GM11168 (cell line): Measurements from ENCODE around the gene NSUN2.
"Not testable (repeated sequence)": the region's sequence is repeated elsewhere in the genome, so short reads cannot be mapped to it uniquely, and the experiment has no call there.

Experiments used
- in situ Hi-C: fragments of 300-500 bp; cut with MboI; formaldehyde crosslinking; loops from one replicate; pipeline ENCODE4 v1.12.0; 2022; ENCODE audit warnings: low sequenced_read_pairs; ENCODE audit not compliant: unreplicated experiment

The NSUN2 gene

DNA sequence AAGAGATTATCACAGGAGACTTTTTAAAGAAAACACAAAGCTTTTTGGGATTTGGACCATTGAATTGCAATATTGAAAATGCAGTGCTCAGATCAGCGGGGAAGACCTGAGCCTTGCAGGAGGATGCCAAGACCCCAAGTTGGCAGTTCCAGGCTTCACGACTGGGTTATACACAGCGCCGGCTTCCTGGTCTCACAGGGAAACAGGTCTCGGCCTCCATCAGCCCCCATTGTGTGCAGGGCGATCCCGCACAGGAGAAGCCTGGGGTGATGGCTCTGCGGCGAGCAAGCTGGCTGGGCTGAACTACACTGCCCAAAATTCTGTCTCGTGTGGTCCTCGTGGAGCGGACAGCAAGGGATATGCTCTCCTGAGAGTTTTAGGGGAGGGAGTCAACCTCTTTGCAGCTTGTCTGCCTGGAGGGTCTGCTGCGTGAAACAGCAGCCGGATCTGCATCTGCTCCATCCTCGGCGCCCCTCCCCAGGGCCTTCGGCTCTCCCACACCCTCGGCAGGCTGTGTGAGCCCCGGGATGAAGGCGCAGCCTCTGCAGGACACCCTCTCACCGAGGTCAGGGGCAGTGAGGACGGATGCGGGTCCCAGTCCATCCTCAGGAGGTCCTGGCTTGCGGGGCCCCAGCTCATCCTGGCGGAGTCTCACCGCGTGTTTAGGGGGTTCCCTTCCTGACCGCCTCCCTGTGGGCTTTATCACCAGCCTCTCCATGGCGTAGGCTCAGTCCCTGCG lies 60.6 kb downstream of the NSUN2 start:
- in situ Hi-C loops: no loop called here

- in situ Hi-C loops: not testable (repeated sequence)
Measured at GRCh38 chr5:6571607-6572006, 61.2 kb downstream of the NSUN2 start.

DNA sequence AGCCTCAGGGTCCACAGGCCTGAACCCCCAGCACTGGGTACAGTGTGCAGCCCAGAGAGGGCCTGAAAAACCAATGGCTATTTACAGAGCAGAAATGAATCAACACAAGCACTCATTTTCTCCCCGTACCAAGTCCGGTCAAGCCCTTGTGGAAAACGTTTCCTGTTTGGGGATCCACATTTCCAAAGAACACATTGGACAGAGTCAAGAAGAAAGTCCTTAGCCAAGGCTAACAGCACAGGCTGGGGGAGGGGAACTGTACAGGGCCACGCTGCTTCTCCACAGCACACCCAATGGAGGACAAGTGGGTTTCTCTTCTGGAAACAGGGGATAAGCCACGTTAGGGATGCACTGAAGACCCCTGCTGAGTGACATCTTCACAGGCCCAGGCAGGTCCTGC lies 62.3 kb downstream of the NSUN2 start:
- in situ Hi-C loops: no loop called here

DNA sequence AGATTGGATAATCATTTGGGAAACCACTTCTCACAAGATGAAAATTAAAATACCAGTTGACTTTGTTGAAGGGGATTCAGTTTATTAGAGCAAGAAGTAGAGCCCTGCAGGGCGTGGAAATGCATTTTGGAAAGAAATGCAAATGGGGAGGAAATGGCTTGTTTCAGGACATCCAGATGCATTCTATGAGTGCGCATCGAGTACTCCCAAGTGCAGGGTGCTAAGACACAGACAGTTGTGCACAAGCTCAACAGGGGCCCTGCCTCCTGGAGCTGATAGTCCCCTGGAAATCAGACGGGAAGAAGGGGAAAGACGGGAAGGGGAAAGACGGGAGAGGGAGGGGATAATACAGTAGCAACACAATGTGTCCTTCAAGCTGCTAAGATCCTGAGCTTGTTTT lies 64.0 kb downstream of the NSUN2 start:
- in situ Hi-C loops: no loop called here

- in situ Hi-C loops: no loop called here
Measured at GRCh38 chr5:6568383-6568782, 64.5 kb downstream of the NSUN2 start.

DNA sequence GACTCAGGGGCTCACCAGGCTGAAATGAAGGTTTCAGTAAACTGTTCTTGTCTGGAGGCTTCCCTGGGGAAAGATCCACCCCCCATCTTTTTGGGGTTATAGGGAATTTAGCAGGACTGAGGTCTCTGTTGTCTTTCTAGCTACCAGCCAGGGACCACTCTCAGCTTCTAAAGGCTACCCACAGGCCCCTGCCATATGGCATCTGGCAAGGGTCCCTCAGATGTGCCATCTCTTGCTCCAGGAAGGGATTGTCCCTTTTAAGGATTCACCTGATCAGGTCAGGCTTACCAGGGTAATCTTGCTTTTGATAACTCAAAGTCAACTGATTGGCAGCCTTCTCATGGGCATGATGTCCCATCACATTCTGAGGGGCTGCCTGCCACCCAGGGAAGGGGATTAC lies 65.0 kb downstream of the NSUN2 start:
- in situ Hi-C loops: no loop called here

DNA sequence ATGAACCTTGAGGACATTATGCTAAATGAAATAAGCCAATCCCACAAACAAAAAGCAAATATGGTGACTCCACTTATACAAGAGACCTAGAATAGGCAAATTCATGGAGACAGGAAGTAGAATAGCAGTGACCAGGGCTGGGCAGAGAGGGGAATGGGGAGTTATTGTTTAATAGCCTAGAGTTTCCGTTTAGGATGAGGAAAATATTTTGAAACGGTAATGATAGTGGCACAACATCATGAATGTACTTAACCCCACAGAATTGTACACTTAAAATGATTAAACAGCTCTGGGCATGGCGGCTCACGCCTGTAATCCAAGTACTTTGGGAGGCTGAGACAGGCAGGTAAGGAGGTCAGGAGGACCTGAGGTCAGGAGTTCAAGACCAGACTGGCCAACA lies 65.8 kb downstream of the NSUN2 start:
- in situ Hi-C loops: no loop called here

DNA sequence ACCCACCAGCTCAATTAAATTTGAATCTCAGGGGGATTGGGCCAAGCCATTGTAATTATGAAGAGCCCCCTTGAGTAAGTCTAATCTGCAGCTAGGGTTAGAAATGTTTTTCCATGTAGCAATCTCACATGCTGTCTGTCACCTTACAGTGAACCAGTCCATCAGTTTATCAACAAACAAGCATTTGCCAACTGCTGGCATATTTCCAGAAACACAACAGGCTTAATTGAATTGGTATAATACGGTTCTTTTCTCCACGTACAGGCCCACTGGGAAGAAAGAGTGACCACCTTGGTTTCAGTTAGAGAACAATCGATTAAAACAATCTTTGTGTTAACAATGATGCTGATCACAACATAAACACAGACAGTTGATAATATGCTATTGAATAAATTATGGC lies 67.4 kb downstream of the NSUN2 start:
- in situ Hi-C loops: no loop called here

DNA sequence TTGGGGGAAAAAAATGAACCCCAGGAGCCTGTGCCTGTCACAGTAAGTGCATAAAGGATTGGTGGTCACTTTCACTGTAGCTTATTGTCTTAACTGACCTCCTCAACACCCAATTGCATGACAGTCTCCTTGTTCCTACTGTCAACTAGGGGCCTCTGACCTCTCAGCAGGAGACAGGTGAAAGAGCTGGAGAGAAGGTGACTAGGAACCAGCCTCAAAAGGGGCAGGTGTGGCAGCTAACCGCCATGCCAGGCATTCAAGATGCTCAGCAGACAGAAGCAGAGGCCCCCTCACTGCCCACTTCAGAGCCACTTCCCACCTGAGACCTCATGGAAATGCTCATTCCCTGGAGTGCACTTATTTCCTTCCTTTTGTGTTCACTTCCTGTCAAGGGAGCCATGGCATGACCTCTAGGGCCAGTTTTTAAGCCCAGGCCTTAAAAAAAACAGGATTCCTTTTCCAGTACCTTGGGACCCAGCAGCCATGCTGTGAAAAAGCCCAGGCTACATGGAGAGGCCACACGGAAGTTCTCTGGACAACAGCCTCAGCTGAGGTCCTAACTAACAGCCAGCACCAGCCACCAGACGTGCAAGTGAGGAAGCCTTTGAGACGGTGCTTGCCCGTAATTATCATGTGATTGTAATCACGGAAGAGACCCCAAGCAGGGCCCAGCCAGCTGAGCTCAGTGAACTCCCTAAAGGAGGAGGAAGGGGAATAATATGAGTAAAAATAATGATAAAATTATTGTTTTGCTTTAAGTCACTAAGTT lies 74.9 kb downstream of the NSUN2 start:
- in situ Hi-C loops: no loop called here

DNA sequence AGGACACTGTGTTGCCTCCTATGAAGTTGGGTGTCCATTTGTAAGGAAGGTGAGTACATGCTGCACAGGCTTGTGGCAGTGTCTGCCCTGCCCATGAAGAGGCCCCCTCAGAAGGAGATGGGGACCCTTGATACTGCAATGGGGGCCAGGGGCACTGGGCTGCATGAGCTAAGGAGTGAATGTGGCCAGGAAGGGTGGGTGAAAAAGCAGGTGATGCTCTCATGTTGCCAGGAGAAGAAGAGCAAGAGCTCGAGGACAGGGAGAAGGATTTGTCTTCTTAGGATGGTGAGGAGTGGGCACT lies 76.1 kb downstream of the NSUN2 start:
- in situ Hi-C loops: no loop called here

DNA sequence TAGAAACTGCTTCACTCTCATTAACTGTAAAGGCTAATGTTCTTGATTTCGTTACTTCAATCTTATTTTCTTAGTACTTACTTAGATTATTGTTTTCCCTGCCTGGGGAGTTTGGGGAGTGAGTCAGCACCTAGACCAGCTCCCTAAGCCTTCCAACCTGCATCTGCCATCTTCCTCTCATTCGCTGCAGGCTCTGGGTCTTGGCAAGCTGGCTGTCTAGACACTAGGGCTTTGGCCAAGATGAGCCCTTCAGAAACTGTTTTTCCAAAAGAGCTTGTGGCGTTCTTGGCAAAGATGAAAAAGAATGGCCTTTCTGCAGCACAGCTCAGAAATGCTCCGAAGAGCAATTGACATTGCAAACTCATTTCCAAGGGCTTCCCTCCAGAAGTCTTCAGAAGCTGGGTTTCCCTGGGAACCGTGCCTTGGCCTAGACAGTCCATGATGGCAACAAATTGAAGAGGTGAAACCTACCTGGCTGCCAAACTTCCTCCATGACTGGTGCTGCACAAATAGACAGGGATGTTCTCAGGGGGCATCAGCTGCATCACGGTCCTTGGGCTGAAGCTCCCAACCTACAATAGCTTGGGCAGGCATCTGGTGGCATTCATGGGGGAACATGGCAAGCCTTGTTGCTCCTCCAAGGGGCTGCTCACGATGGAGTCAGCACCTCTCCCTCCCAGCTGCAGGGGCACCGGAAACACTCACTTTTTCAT lies 76.6 kb downstream of the NSUN2 start:
- in situ Hi-C loops: no loop called here

DNA sequence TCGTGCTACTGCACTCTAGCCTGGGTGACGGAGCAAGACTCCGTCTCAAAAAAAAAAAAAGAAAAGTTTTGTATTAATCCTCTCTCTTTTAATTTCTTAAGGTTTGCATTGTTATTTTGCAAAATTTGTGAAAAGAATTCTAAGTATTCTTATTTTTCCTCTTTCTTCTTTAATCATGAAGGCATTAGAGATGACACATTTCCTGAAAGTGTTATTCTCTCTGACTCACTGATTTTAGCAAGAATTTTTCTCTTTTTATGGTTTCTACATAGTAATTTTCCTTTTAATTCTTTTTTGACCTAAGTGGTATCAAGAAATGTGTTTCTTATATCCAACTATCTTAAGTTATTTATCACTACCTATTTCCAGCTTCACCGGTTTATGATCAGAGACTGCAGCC lies 78.0 kb downstream of the NSUN2 start:
- in situ Hi-C loops: no loop called here

GRCh38 chr5:6553972-6554371 lies 78.9 kb downstream of the NSUN2 start:
- in situ Hi-C loops: no loop called here

- in situ Hi-C loops: no loop called here
Measured at GRCh38 chr5:6552612-6553011, 80.2 kb downstream of the NSUN2 start.

GRCh38 chr5:6551955-6552313 lies 80.9 kb downstream of the NSUN2 start:
- in situ Hi-C loops: no loop called here

DNA sequence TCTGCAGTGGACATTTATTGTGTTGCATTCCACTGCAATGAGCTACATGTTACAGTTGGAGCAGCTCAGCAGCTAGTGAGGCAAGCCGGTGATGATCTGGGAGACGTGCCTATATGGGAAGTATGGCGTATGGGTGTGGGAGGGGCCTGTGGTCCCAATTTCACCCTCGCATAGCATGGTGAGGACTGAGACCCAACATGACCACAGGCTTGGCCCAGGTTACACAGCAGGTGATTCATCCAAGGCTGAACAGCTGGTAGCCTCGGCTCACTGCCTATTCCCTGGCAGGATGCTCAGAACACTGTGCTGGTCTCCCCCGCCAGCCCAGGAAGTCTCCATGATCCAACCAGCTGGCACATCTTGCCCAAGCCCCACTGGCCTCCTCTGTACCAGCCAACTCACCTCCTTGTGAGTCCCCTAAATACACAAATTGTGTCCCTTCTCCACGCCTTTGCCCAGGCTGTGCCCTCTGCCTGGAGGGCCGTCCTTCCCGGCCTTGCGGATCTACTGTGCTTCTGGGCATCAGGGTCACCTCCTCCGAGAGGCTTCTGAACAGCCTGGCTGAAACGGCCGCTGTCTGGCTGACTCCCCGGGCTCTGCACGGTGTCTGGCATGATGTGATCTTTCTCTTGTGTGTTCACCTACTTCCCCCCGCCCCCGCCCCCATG lies 81.4 kb downstream of the NSUN2 start:
- in situ Hi-C loops: no loop called here

DNA sequence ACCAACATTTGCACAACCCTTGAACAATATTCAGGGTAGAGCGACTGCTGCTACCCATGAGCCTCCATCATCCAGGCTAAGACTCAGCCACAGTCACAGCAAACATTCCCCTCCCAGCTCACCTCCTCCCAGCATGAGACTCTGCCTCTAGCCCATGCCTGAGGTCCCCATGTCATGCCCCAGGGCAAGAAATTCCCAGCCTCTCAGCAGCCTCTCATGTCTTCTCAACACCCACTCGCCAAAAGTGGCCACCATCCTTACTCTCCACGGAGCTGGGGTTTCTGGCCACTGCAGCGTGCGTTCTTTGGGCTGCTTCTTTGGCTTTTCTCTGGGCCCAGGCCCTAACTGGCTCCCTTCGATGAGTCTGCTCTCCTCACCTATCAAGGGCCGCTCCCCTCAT lies 82.2 kb downstream of the NSUN2 start:
- in situ Hi-C loops: no loop called here
